GM12874 (cell line): Measurements from ENCODE around the gene CROT.

ENCODE experiments used
- TF ChIP-seq, protein P1 (sequence below): IDR thresholded peaks from 2 replicates; pipeline ENCODE4 v1.5.1; 2011; ENCODE audit warnings: low read depth, mild to moderate bottlenecking, control low read depth, low read length, moderate library complexity; ENCODE audit not compliant: insufficient read depth

CROT gene

GRCh38 chr7:87363342-87363741 lies 17.9 kb downstream of the CROT start:
- TF ChIP-seq, protein P1, sequence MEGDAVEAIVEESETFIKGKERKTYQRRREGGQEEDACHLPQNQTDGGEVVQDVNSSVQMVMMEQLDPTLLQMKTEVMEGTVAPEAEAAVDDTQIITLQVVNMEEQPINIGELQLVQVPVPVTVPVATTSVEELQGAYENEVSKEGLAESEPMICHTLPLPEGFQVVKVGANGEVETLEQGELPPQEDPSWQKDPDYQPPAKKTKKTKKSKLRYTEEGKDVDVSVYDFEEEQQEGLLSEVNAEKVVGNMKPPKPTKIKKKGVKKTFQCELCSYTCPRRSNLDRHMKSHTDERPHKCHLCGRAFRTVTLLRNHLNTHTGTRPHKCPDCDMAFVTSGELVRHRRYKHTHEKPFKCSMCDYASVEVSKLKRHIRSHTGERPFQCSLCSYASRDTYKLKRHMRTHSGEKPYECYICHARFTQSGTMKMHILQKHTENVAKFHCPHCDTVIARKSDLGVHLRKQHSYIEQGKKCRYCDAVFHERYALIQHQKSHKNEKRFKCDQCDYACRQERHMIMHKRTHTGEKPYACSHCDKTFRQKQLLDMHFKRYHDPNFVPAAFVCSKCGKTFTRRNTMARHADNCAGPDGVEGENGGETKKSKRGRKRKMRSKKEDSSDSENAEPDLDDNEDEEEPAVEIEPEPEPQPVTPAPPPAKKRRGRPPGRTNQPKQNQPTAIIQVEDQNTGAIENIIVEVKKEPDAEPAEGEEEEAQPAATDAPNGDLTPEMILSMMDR: no peak

GRCh38 chr7:87364246-87364645 lies 18.8 kb downstream of the CROT start:
- TF ChIP-seq, protein P1: no peak

DNA sequence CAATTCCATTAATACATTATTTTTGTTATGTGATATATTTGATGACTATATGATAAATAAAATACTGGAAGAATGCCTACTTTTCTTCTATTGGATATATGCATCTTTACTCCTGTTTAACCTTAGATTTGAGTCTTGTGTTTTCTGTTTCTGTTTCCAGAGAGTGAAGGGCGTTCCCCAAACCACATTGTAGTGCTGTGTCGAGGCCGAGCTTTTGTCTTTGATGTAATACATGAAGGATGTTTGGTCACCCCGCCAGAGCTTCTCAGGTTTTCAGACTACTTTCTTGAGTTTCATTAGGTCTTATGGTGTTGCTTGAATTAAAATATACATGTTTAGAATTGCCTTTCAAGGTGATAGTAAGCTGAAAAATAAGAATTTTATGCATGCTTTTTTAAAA lies 23.8 kb downstream of the CROT start:
- TF ChIP-seq, protein P1: no peak

DNA sequence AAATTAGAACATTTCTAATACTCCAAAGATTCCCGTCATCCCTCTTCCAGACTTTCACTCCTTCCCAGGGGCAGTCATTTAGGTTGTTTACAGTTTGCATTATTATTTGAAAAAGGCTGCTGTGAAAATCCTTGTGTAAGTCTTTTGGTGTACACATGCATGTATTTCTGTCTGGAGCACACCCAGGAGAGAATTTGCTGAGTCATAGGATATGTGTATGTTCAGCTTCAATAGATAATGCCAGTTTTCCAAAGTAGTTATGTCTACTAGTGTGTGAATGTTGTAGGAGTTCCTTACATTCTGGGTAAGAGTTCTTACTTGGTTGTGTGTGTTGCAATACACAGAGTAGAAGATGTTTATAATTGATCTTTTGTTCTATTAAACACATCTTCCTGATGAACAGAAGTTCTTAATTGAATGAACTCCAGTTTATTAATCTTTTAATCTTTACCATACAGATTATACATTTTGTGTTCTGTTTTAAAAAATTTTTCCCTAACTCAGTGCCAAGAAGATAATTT lies 25.3 kb downstream of the CROT start:
- TF ChIP-seq, protein P1: no peak

DNA sequence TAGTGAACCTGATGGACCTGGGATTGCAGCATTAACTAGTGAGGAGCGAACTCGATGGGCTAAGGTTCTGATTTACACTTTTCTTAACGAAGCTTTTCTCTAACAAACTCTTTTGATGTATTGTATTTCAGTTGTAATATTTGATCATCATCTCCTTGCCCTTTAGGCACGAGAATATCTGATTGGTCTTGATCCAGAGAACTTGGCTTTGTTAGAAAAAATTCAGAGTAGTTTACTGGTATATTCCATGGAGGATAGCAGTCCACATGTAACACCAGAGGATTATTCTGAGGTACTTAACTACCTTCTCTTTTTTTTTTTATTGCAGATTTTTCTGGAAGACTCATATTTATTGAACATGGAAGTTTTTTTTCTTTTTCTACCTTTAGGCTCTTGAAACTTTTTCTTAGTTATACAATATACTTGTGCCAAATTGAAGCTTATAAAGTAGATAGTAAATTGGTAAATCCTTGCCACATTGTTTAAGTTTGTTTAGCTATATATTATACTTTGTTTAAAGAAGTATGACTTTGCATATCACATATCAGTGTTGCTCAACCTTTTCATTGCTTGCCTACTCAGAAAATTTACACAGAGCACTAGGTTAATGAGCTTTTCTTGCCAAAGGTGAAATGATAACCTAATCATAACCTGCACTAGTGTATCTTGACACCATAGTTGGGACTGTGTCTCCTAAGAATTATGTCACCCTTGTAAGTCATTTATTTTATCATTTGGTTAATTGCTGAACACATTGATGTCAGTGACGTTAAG lies 30.4 kb downstream of the CROT start:
- TF ChIP-seq, protein P1: no peak

- TF ChIP-seq, protein P1: no peak
These were observed 35.4 kb downstream of the CROT start for GRCh38 chr7:87380905-87381304.

DNA sequence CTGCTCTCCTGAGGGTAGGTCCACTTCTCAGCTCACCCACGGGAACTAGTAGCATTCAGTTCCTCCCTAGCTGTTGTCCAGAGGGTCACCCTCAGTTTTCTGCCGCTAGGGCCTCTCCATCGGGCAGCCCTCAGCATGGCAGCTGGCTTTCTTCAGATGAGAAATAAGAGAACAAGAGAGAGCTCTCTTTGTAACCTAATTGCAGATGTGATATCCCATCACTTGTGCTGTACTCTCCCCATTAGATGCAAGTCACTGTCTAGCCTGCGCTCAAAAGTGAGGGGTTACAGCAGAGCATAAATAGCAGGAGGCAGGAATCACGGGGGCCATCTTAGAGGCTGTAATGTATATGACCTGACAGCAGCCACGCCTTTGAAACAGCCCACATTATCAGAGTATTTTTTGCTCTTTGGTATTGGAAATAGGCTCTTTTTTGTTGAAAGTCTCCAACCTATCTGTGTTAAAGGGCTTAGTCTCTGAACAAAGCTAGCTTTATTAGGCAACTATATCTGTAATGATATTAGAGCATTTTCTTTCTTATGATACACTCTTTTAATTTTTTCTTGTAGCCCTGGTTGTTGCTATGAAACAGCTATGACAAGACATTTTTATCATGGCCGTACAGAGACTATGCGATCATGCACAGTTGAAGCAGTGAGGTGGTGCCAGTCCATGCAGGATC lies 45.7 kb downstream of the CROT start:
- TF ChIP-seq, protein P1: no peak
